Suprapubic skin (tissue), 2 donors: ENCODE results near the gene CATSPER1.

Experiments
- EP300 ChIP-seq: sonication (generic); formaldehyde crosslinking; IDR thresholded peaks from one replicate; pipeline ENCODE4 v1.6.1; 2017; ENCODE audit warnings: antibody characterized with exemption
- POLR2A ChIP-seq, 2 donors: fragments of 450-650 bp; IDR thresholded peaks; one replicate each; pipeline ENCODE4 v1.6.1; 2017; ENCODE audit warnings: antibody characterized with exemption in 2 of 2, mild to moderate bottlenecking in 2 of 2, moderate library complexity in 2 of 2

DNA sequence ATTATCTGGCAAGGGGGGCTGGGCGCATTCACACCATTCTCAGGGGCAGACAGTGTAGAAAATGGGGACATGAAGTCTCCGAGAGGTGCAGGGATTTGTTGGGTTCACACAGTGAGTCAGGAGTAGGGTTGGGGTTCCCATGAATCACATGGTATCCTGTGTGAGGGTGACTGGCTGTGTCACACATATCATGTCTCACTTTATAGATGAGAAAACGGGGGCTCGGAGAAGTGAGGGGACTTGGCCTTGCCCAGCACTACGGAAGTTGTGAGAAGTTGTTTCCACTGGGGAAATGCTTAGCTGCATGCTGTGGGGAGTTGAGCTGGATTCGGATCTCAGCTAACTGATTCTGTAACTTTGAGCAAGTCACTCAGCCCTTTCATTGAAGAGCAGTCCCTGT, 18.5 kb upstream of the CATSPER1 start:
- no peak for TF ChIP-seq POLR2A (IDR thresholded peaks at IDR 0.05)
- TF ChIP-seq EP300 = no peak
